Activated T-helper 1 cell treated with anti-CD3 and anti-CD28 coated beads, Interleukin-2, amount 50 U/mL, for 16 hours (primary cell): Measurements from ENCODE around the gene TSNAXIP1.

Experiments used
- DNase-seq, 2 donors: peaks; one replicate each; pipeline ENCODE4 v3.0.0-alpha.2; 2020; ENCODE audit warnings: low read depth in 1 of 2, low spot score in 1 of 2

Gene TSNAXIP1, protein sequence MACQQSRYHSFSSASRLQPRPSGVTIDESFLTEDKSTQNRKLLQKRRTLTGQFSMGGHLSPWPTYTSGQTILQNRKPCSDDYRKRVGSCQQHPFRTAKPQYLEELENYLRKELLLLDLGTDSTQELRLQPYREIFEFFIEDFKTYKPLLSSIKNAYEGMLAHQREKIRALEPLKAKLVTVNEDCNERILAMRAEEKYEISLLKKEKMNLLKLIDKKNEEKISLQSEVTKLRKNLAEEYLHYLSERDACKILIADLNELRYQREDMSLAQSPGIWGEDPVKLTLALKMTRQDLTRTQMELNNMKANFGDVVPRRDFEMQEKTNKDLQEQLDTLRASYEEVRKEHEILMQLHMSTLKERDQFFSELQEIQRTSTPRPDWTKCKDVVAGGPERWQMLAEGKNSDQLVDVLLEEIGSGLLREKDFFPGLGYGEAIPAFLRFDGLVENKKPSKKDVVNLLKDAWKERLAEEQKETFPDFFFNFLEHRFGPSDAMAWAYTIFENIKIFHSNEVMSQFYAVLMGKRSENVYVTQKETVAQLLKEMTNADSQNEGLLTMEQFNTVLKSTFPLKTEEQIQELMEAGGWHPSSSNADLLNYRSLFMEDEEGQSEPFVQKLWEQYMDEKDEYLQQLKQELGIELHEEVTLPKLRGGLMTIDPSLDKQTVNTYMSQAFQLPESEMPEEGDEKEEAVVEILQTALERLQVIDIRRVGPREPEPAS

DNA sequence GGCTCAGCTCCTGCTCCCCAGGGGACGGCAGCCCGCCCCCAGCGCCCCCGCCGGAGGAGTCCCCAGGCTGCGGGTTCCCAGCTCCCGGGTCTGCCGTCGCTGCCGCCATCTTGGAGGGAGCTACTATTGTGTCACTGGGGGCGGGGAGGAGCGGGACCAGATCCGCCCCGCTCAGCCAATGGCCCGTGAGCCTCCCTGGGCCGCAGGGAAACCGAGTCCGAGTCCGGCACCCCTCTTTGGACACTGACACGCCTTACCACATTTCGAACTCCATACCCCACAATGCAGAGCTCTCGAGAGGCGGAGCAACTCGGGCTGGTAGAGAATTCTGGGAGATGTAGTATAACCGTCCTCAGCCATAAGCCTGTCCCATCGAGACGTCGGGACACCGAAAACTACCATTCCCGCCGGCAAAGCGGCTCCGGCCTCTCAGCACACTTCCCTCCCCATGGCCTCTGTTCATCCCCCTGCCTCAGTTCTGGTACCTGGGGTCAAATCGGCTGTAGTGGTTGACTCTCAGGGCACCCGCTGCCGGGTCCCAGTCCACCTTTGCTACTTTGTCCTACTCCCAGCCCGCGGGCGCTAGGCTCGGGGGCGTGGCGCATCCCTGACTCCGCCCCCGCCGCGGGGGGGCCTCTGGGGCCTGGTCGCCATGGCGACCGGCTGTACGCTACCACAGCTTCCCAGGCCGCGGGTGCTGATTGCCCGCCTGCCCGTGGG is at the start of gene TSNAXIP1, which contains the start of gene RANBP10:
TSS of gene TSNAXIP1 (plus strand) at position 462 of the 720 bp plus-strand sequence. CDS start 261 bp downstream, outside the sequence.
TSS of gene RANBP10 (minus strand) at position 133 of the 720 bp plus-strand sequence. CDS start at position 109, 24 bp downstream.
- DNase-seq: peak; percentile 90 to 95

DNA sequence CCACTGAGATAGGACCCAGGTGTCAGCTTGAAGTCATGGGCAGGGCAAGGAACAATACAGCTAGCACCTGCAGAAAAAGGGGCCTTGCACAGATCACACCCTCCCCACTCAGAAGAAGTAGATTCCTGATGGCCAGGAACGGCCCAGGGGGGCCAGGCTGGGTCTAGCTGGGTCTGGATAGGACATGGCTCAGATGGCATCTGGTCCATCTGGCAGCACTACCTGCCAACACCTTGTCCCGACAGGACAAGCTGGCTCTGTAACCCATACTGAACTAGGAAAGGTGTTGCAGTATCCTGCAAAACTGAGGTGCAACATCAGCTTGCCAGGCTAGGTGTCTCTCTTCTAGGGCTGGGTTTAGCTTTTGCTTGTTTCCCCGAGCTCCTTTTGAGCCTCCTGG is 48.7 kb upstream of the TSNAXIP1 start:
- DNase-seq: no peak

DNA sequence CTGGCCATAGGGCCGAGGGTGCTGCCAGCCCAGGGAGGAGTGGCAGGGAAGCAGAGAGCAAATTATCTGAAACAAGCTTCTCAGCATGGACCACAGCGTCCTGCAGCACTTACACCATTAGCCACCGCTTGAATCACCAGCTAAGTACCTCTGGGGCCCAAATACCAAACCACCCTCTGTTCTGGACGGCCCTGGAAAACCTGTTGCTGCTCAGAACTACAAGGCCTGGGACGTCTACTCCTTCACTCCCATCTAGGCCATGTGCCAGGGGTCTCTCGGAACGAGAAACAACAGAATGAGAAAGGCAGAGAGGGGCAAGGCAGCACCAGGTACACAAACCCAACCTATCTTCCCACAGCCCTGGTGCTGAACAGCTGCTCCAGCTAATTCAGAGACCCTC is 47.7 kb upstream of the TSNAXIP1 start:
- no peak for DNase-seq

DNA sequence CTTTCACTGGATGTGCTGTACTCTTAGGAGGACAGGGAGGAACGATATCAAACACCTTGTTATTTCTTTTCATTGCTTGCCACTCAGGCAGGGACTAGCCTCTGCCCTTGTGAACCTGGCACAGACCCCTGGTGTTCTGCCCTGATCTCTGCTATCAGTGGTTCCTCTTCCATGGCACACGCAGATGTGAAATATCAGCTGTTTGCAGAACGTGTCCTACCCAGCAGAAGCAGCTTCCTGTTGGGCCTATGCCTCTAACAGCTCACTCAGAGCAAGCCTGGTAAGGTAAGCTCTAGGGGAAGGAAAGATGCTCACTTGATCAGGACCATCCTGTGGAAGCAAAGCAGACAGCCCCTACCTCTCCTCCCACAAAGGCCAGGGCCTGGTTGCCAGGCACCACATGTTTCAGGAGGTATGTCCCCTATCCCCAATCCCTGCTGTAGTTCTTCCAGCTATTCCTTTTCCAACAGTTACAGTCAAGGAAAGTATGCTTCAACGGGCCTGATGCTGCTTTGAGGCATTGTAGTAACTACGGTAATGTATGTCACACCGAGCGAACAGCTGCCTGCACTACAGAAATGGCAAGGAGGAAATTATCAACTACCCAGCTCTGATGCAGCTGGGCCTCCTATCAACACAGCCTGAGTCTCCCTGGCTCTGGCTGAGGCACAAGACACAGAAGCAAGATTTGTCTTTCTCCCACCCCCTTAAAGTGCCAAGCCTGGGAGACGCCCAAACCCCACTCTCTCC is 46.3 kb upstream of the TSNAXIP1 start:
- DNase-seq: no peak

DNA sequence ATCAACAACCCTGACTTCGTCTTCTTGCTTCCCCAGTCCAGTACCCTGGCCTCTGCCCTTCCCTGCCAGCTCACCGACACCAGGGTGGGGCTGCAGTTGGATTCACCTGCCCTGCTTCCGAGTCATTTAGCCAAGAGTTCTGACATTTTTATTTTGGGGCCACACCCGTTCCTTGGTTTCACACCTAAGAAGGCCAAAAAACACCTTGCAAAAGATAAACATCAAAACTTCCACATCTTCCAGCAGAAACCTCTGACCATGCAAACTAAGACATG is 45.8 kb upstream of the TSNAXIP1 start:
- DNase-seq: no peak

GRCh38 chr16:67761924-67762323 is 44.8 kb upstream of the TSNAXIP1 start:
- no peak for DNase-seq

GRCh38 chr16:67762385-67762784 is 44.3 kb upstream of the TSNAXIP1 start:
- no peak for DNase-seq

DNA sequence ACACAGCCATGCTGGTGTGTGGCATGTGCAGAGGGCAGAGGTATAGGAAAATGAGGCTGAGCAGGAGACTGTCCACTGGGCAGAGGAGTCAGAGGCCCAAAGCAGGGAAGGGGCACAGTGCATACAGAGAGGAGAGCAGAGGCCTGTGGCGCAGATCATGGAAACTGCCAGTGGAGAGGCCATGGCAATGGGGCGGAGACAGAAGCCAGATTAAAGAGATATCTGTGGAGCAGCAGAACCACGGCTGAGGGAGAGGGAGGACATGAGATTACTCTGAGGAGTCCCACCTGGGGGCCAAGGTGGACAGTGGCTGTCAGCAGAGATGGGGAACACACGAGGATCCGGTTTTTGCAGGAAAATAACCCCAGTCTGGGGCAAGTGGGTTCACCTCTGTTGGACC is 43.6 kb upstream of the TSNAXIP1 start:
- no peak for DNase-seq

- no peak for DNase-seq
These were observed 42.5 kb upstream of the TSNAXIP1 start for GRCh38 chr16:67764158-67764667.

DNA sequence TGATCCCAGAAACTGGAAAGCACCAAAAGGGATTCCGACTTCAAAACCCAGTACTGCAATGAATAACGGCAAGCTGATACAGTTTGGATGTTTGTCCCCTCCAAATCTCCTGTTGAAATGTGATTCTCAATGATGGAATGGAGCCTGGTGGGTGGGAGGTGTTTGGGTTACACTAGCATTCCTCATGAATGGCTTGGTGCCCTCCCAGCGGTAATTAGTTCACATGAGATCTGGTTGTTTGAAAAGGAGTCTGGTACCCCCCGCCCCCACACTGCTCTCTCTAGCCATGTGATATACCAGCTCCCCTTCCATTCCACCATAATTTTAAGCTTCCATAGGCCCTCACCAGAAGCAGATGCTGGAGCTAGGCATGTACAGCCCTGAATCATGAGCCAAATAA is 40.4 kb upstream of the TSNAXIP1 start:
- no peak for DNase-seq

- DNase-seq: no peak
These were observed 38.7 kb upstream of the TSNAXIP1 start for GRCh38 chr16:67767953-67768352.

DNA sequence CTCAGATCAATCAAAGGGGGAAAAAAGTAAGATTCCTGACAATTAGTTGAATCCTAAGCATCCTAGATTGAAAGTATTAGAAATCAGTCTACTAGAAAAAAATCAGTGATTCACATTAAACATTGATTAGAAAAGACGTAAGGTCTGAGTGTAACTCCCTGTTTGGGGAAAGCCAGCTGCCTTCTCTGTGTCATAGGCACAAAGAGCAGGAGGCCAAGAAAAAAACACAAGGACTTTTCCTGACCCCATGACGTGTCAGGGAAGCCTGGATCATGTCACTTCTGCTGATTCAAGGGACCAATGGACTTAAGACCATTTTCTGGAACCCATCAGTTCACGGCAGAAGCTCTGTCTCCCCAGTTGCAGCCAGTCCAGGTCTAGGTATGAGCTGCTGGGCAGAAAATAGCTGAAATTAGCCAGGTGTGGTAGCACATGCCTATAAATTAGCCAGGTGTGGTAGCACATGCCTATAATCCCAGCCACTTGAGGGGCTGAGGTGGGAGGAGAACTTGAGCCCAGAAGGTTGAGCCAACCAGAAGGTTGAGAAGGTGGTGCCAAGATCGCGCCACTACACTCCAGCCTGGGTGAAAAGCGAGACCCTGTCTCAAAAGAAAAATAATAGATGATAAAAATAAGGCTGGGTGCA is 36.2 kb upstream of the TSNAXIP1 start:
- DNase-seq: no peak

GRCh38 chr16:67773099-67773498 is 33.6 kb upstream of the TSNAXIP1 start:
- no peak for DNase-seq

GRCh38 chr16:67773569-67774456 is 32.9 kb upstream of the TSNAXIP1 start:
- DNase-seq: no peak

DNA sequence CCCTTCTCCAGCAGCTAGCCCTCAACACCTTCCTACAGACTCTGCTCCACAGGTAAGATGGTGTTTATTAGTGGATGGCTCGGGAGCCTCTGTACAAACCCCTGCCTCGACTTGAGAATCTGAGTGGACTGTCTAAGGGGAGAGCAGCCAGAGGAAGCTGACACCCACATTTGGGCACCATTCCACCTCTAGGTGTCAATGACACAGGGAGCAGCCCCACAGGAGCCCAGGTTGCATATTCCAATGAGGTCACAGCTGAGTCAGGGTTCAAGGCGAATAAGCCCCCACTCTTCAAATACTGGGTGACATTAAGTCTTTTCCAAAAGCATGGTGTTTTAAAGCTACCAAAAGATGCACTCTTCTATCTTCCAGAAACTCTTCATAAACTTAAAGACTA is 32.2 kb upstream of the TSNAXIP1 start:
- no peak for DNase-seq

GRCh38 chr16:67775273-67775672 is 31.4 kb upstream of the TSNAXIP1 start:
- DNase-seq: no peak

- DNase-seq: no peak
These were observed 27.3 kb upstream of the TSNAXIP1 start for GRCh38 chr16:67779256-67780014.

GRCh38 chr16:67780847-67781564 is 25.7 kb upstream of the TSNAXIP1 start:
- DNase-seq: no peak
